COLO668 (cell line): ENCODE results near the gene IGLL5.

Experiments used
- DNase-seq: peaks from one replicate; lab custom pipeline; 2025; ENCODE audit not compliant: unreplicated experiment; lab: John Stamatoyannopoulos, UW

IGLL5 gene

GRCh38 chr22:22858559-22858937 is 29.1 kb upstream of the IGLL5 start:
- DNase-seq = no peak

GRCh38 chr22:22863001-22863400 is 24.6 kb upstream of the IGLL5 start:
- no peak for DNase-seq

- no peak for DNase-seq
Observed at GRCh38 chr22:22865311-22866072, 22.1 kb upstream of the IGLL5 start.

GRCh38 chr22:22866381-22867111 is 21.1 kb upstream of the IGLL5 start:
- DNase-seq = no peak

- no peak for DNase-seq
Observed at GRCh38 chr22:22867996-22868715, 19.5 kb upstream of the IGLL5 start.

GRCh38 chr22:22870577-22871404 is 16.8 kb upstream of the IGLL5 start:
- DNase-seq = no peak

GRCh38 chr22:22871536-22872278 is 15.9 kb upstream of the IGLL5 start:
- no peak for DNase-seq

GRCh38 chr22:22872722-22873708 is 14.6 kb upstream of the IGLL5 start:
- no peak for DNase-seq

- peak; percentile 74 for DNase-seq
Observed at GRCh38 chr22:22877523-22878210, 9.9 kb upstream of the IGLL5 start.

GRCh38 chr22:22878211-22878570 is 9.4 kb upstream of the IGLL5 start:
- no peak for DNase-seq

GRCh38 chr22:22878801-22879674 is 8.6 kb upstream of the IGLL5 start:
- no peak for DNase-seq

- no peak for DNase-seq
Observed at GRCh38 chr22:22879675-22880155, 7.9 kb upstream of the IGLL5 start.

- DNase-seq = no peak
Observed at GRCh38 chr22:22880645-22881044, 7.0 kb upstream of the IGLL5 start.

- DNase-seq = peak; percentile 54
Observed at GRCh38 chr22:22881116-22882000, 6.3 kb upstream of the IGLL5 start.

GRCh38 chr22:22882033-22882717 is 5.4 kb upstream of the IGLL5 start:
- DNase-seq = peak; percentile 55
